GDM1 (cell line): ENCODE results near the gene PAK4.

Experiments
- DNase-seq: peaks from one replicate; lab custom pipeline; 2025; lab: John Stamatoyannopoulos, UW

Gene PAK4

GRCh38 chr19:39146686-39147450, 21.3 kb downstream of the PAK4 start:
- DNase-seq = no peak

- DNase-seq = no peak
Observed at GRCh38 chr19:39147480-39147879, 21.9 kb downstream of the PAK4 start.

GRCh38 chr19:39148939-39149529, 23.4 kb downstream of the PAK4 start:
- no peak for DNase-seq

GRCh38 chr19:39150235-39150634, 24.6 kb downstream of the PAK4 start:
- DNase-seq = no peak

GRCh38 chr19:39150807-39151600, 25.4 kb downstream of the PAK4 start:
- DNase-seq = no peak

GRCh38 chr19:39152066-39152465, 26.5 kb downstream of the PAK4 start:
- no peak for DNase-seq

- no peak for DNase-seq
Observed at GRCh38 chr19:39154100-39154628, 28.6 kb downstream of the PAK4 start.

GRCh38 chr19:39154629-39155100, 29.1 kb downstream of the PAK4 start:
- no peak for DNase-seq

GRCh38 chr19:39155114-39155700, 29.6 kb downstream of the PAK4 start:
- DNase-seq = no peak

- DNase-seq = no peak
Observed at GRCh38 chr19:39155741-39156140, 30.2 kb downstream of the PAK4 start.

GRCh38 chr19:39156326-39157230, 31.0 kb downstream of the PAK4 start:
- DNase-seq = no peak

- no peak for DNase-seq
Observed at GRCh38 chr19:39157275-39157996, 31.9 kb downstream of the PAK4 start.

GRCh38 chr19:39157997-39158389, 32.4 kb downstream of the PAK4 start:
- DNase-seq = no peak

GRCh38 chr19:39158646-39159260, 33.2 kb downstream of the PAK4 start:
- no peak for DNase-seq

- DNase-seq = no peak
Observed at GRCh38 chr19:39160523-39160861, 34.9 kb downstream of the PAK4 start.

GRCh38 chr19:39160889-39161672, 35.5 kb downstream of the PAK4 start:
- no peak for DNase-seq

- no peak for DNase-seq
Observed at GRCh38 chr19:39162441-39163043, 37.0 kb downstream of the PAK4 start.

GRCh38 chr19:39163621-39164020, 38.0 kb downstream of the PAK4 start:
- DNase-seq = no peak

- no peak for DNase-seq
Observed at GRCh38 chr19:39164289-39164688, 38.7 kb downstream of the PAK4 start.
